HepG2 (cell line): ENCODE measurements around the gene MMUT. TPM values are rescaled to one million over a fixed set of nuclear protein-coding genes. Genes with fewer than 3 reads are reported as not detected.

Experiments
- E2F1 ChIP-seq: sonication (generic); formaldehyde crosslinking; IDR thresholded peaks from 2 replicates; pipeline ENCODE4 v1.5.0; 2020; ENCODE audit warnings: missing genetic modification reagents
- PCBP1 ChIP-seq: fragments of 200-400 bp; formaldehyde crosslinking; IDR thresholded peaks from 2 replicates; pipeline ENCODE4 v1.6.1; 2017; ENCODE audit warnings: mild to moderate bottlenecking, low read depth, low read length, borderline replicate concordance
- REST ChIP-seq, 2 experiments: IDR thresholded peaks; 2 replicates each; pipeline ENCODE4 v1.6.1; 2011 to 2012; ENCODE audit warnings: low read length in 2 of 2, borderline replicate concordance in 1 of 2, low read depth in 1 of 2, mild to moderate bottlenecking in 1 of 2, moderate library complexity in 1 of 2
- SNAPC4 ChIP-seq: sonication (generic); formaldehyde crosslinking; IDR thresholded peaks from 2 replicates; pipeline ENCODE4 v1.4.0; 2020; ENCODE audit warnings: mild to moderate bottlenecking, missing genetic modification reagents
- SP1 ChIP-seq, 2 experiments: fragments of 450-650 bp in 1 of 2; sonication (generic) in 1 of 2; formaldehyde crosslinking in 1 of 2; IDR thresholded peaks; 2 replicates each; pipeline versions ENCODE4 v1.4.0 to v1.6.1; 2016 to 2020; ENCODE audit warnings: missing genetic modification reagents in 1 of 2
- ZBTB37 ChIP-seq: sonication (generic); formaldehyde crosslinking; IDR thresholded peaks from 2 replicates; pipeline ENCODE4 v1.4.0; 2020; ENCODE audit warnings: mild to moderate bottlenecking, missing genetic modification reagents
- ZFP1 ChIP-seq: IDR thresholded peaks from 2 replicates; pipeline ENCODE4 v1.6.1; 2016
- ZNF124 ChIP-seq: sonication (generic); formaldehyde crosslinking; IDR thresholded peaks from 2 replicates; pipeline ENCODE4 v1.4.0; 2020; ENCODE audit warnings: missing genetic modification reagents
- ZNF615 ChIP-seq: sonication (generic); formaldehyde crosslinking; IDR thresholded peaks from 2 replicates; pipeline ENCODE4 v1.5.0; 2020; ENCODE audit warnings: mild to moderate bottlenecking, missing genetic modification reagents, borderline replicate concordance
- ZNF878 ChIP-seq: sonication (generic); formaldehyde crosslinking; IDR thresholded peaks from 2 replicates; pipeline ENCODE4 v1.8.1; 2023; ENCODE audit warnings: mild to moderate bottlenecking, missing genetic modification reagents, moderate library complexity
- polyA plus RNA-seq, 8 experiments: library from polyadenylated mRNA; depleted of rRNA in 3 of 8; stranded (reverse) in 7 of 8; unstranded in 1 of 8; fragments of >200 nt; fragmentation: Illumina TruSeq in 4 of 8; extraction: Trizol in 4 of 8; gene quantifications; 2 replicates each; pipeline versions ENCODE4 v1.2.1 to v1.2.3, GENCODE V29; 2011 to 2016; ENCODE audit warnings: low read depth in 4 of 8, missing spikeins in 1 of 8, mixed read lengths in 1 of 8; ENCODE audit not compliant: insufficient read depth in 1 of 8
- total RNA-seq, 5 experiments: library from RNA; depleted of rRNA; stranded (reverse); fragments of >200 nt; fragmentation: Illumina TruSeq; extraction: Trizol; gene quantifications; 2 replicates each; pipeline ENCODE4 v1.2.3, GENCODE V29; 2016; ENCODE audit warnings: low read depth in 1 of 5

MMUT gene
- total and polyA plus RNA-seq, 2 of the 13 experiments (the other 11 are each of a cell fraction or from before 2014, with no cell fraction given), result 16.1 to 20.5 TPM

- TF ChIP-seq SNAPC4 (CRISPR knock-in tag), result no peak
- TF ChIP-seq ZNF124 (CRISPR knock-in tag), result no peak; the same call in 1 of the 2 replicates
- no peak for TF ChIP-seq ZBTB37 (CRISPR knock-in tag)
- no peak for TF ChIP-seq E2F1 (CRISPR knock-in tag)
- 0 out of 2 replicates have a peak, but pooled peaks have one; percentile 72 for TF ChIP-seq ZNF878 (CRISPR knock-in tag)
- no peak for TF ChIP-seq ZFP1 (CRISPR knock-in tag)
- no peak for TF ChIP-seq ZNF615 (CRISPR knock-in tag)
- no peak for TF ChIP-seq REST (IDR thresholded peaks at IDR 0.05; ENCODE audit: borderline replicate concordance in 1 of 2, low read depth in 1 of 2, low read length in 2 of 2)
- no peak for TF ChIP-seq SP1 (IDR thresholded peaks at IDR 0.05)
- TF ChIP-seq SP1 (CRISPR knock-in tag; IDR thresholded peaks at IDR 0.05), result no peak
- no peak for TF ChIP-seq PCBP1
These were observed 43.6 kb upstream of the MMUT start (continued) for GRCh38 chr6:49506569-49507111.
